ENCODE results near the gene LRMDA. TPM values are rescaled to one million over a fixed set of nuclear protein-coding genes. Genes with fewer than 3 reads are reported as not detected.

Gene LRMDA
- total and polyA plus RNA-seq, 4 donors = 12.1 to 40.8 (median 21.6) TPM

DNA sequence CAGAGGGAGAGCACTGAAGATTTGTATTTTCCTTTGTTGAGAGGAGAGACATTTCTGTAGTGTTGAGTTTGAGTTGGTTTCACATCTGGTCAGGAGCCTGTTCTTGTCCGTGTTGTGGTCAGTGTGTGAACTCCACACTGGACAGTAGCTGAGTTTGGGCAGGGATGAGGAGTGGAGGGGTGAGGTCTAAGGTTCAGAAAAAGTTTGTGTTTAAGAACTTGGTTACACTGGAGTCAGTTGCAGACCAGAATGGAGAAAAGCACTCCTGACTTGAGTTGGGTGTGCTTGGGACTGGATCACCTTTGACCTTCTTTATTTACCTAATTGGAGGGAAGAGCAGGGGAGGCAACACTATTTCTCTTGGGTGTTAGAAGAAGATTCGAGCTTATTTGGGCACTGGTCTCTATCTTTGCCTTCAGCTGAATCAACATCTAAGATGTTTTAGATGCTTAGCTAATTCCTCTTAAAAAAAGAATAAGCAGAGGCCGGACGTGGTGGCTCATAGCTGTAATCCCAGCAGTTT, 8.9 kb downstream of the LRMDA start:
- H3K27ac ChIP-seq (ENCODE audit: low read depth in 1 of 2, low read length in 1 of 2) = no peak overlapping the region
- H3K36me3 ChIP-seq (ENCODE audit: control insufficient read depth in 4 of 4, insufficient read depth in 4 of 4, low read length in 4 of 4) = peaks cover 0 to 13% (median 0%) of the 10 kb centered on the region in 4 donors
- no peak for ATAC-seq (ENCODE audit: insufficient read depth, low FRiP score)
- H3K4me3 ChIP-seq = no peak overlapping the region
- H3K9ac ChIP-seq (ENCODE audit: insufficient read depth in 1 of 2, low read length in 2 of 2) = no peak overlapping the region
- TF ChIP-seq CTCF (IDR thresholded peaks at IDR 0.05; ENCODE audit: control extremely low read depth, extremely low read depth) = no peak
- no peaks in the 10 kb centered on the region for H3K4me1 ChIP-seq (ENCODE audit: control insufficient read depth in 5 of 5, insufficient read depth in 5 of 5, low read length in 5 of 5)
- 93 to 94% methylated on average over 4 of the region's 4 CpGs for WGBS, 2 donors
- no peak for DNase-seq
- no peaks in the 10 kb centered on the region for H3K27me3 ChIP-seq (ENCODE audit: control insufficient read depth in 3 of 3, insufficient read depth in 3 of 3, low read length in 2 of 3)
- peaks cover 0 to 7% (median under 1%) of the 10 kb centered on the region in 4 donors for H3K9me3 ChIP-seq (ENCODE audit: control insufficient read depth in 4 of 4, insufficient read depth in 3 of 4, low read length in 3 of 4)

DNA sequence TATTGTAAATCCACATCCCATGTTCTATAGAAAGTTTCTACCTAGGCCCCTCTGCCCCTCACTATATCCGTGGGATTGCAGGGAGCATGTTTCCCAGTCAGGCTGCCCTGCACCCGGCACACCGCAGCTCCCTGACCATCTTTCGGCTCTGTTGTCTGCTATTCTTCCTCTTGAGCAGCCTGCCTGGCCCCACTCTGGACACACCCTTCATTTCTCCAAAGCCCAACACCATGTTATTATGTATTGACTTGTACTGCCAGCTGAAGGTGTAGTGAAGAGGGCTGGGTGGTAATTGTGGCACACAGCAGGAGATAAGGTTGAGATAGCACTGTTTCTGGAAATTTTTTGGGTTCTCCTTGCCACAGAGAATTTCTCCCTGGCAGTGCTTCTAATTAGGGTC, 9.8 kb downstream of the LRMDA start:
- no peaks in the 10 kb centered on the region for H3K4me1 ChIP-seq (ENCODE audit: control insufficient read depth in 5 of 5, insufficient read depth in 5 of 5, low read length in 5 of 5)
- H3K36me3 ChIP-seq (ENCODE audit: control insufficient read depth in 4 of 4, insufficient read depth in 4 of 4, low read length in 4 of 4) = peaks cover 0 to 13% (median 1%) of the 10 kb centered on the region in 4 donors
- H3K27ac ChIP-seq (ENCODE audit: low read depth in 1 of 2, low read length in 1 of 2) = no peak overlapping the region
- no peak for ATAC-seq (ENCODE audit: insufficient read depth, low FRiP score)
- H3K27me3 ChIP-seq (ENCODE audit: control insufficient read depth in 3 of 3, insufficient read depth in 3 of 3, low read length in 2 of 3) = no peaks in the 10 kb centered on the region
- 78 to 88% methylated on average over 4 of the region's 4 CpGs for WGBS, 2 donors
- no peak overlapping the region for H3K4me3 ChIP-seq
- DNase-seq = no peak
- H3K9me3 ChIP-seq (ENCODE audit: control insufficient read depth in 4 of 4, insufficient read depth in 3 of 4, low read length in 3 of 4) = peaks cover 0 to 11% (median 3%) of the 10 kb centered on the region in 4 donors
- no peak for TF ChIP-seq CTCF (IDR thresholded peaks at IDR 0.05; ENCODE audit: control extremely low read depth, extremely low read depth)
- no peak overlapping the region for H3K9ac ChIP-seq (ENCODE audit: insufficient read depth in 1 of 2, low read length in 2 of 2)

- Histone ChIP-seq H3K4me1 (ENCODE audit: control insufficient read depth in 5 of 5, insufficient read depth in 5 of 5, low read length in 5 of 5) (no peaks in the 10 kb centered on the region), H3K36me3 (ENCODE audit: control insufficient read depth in 4 of 4, insufficient read depth in 4 of 4, low read length in 4 of 4) (peaks cover 0 to 13% (median 1%) of the 10 kb centered on the region in 4 donors), H3K4me3 (no peak overlapping the region), H3K9ac (ENCODE audit: insufficient read depth in 1 of 2, low read length in 2 of 2) (no peak overlapping the region), H3K9me3 (ENCODE audit: control insufficient read depth in 4 of 4, insufficient read depth in 3 of 4, low read length in 3 of 4) (peaks cover 0 to 16% (median 6%) of the 10 kb centered on the region in 4 donors), H3K27me3 (ENCODE audit: control insufficient read depth in 3 of 3, insufficient read depth in 3 of 3, low read length in 2 of 3) (no peaks in the 10 kb centered on the region), H3K27ac (ENCODE audit: low read depth in 1 of 2, low read length in 1 of 2) (no peak overlapping the region)
- DNase-seq (no peak), ATAC-seq (ENCODE audit: insufficient read depth, low FRiP score) (no peak)
- TF ChIP-seq CTCF (IDR thresholded peaks at IDR 0.05; ENCODE audit: control extremely low read depth, extremely low read depth) = no peak
Observed at GRCh38 chr10:75441682-75442081, 10.3 kb downstream of the LRMDA start.

DNA sequence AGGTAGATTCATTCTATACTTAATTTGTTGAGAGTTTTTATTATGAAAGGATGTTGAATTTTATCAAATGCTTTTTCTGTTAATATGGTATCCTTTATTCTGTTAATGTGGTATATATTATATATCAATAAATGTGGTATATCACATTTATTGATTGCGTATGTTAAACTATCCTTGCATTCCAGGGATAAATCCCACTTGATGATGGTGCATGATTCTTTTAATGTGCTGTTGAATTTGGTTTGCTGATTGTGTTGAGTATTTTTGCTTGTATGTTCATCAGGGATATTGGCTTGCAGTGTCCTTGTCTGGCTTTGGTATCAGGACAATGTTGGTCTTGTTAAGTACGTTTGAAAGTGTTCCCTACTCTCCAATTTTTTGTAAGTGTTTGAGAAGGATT, 11.9 kb downstream of the LRMDA start:
- Histone ChIP-seq H3K9ac (ENCODE audit: insufficient read depth in 1 of 2, low read length in 2 of 2) (no peak overlapping the region), H3K36me3 (ENCODE audit: control insufficient read depth in 4 of 4, insufficient read depth in 4 of 4, low read length in 4 of 4) (peaks cover 0 to 8% (median 1%) of the 10 kb centered on the region in 4 donors), H3K27me3 (ENCODE audit: control insufficient read depth in 3 of 3, insufficient read depth in 3 of 3, low read length in 2 of 3) (no peaks in the 10 kb centered on the region), H3K9me3 (ENCODE audit: control insufficient read depth in 4 of 4, insufficient read depth in 3 of 4, low read length in 3 of 4) (peaks cover 0 to 16% (median 6%) of the 10 kb centered on the region in 4 donors), H3K27ac (ENCODE audit: low read depth in 1 of 2, low read length in 1 of 2) (no peak overlapping the region), H3K4me3 (no peak overlapping the region), H3K4me1 (ENCODE audit: control insufficient read depth in 5 of 5, insufficient read depth in 5 of 5, low read length in 5 of 5) (peaks cover 0 to 4% (median 0%) of the 10 kb centered on the region in 5 donors)
- 97 to 99% methylated on average over 2 of the region's 2 CpGs for WGBS, 2 donors
- ATAC-seq (ENCODE audit: insufficient read depth, low FRiP score) (no peak), DNase-seq (no peak)
- no peak for TF ChIP-seq CTCF (IDR thresholded peaks at IDR 0.05; ENCODE audit: control extremely low read depth, extremely low read depth)

Data from lung (tissue), 12 donors.